K562 (cell line): ENCODE results near the gene MRNIP. TPM values are rescaled to one million over a fixed set of nuclear protein-coding genes. Genes with fewer than 3 reads are reported as not detected.

ENCODE experiments used
- ATAC-seq: fragments of 200-7000 bp; cut with Tn5 transposase; 3 replicates; pipeline ENCODE4 v1.9.1; 2020; ENCODE audit warnings: moderate library complexity
- BruUV-seq: library from RNA; stranded (reverse); fragments of 400-500 nt; replicated peaks from 2 replicates; lab custom pipeline; 2021; lab: Mats Ljungman, UMichigan
- CTCF ChIA-PET: fragments of 300-600 bp; formaldehyde crosslinking; extraction: SDS; loops from one replicate; lab custom pipeline; 2021; ENCODE audit warnings: low intra/inter-chr PET ratio; lab: Yijun Ruan, JAX
- POLR2A ChIA-PET: fragments of 300-600, 350-650 bp; sonication (Branson Sonifier 250); formaldehyde crosslinking; extraction: SDS; loops from one replicate; lab custom pipeline; 2021; ENCODE audit warnings: antibody characterized with exemption, inconsistent platforms; lab: Yijun Ruan, JAX
- DNase-seq, 4 experiments: peaks; one replicate each; pipeline versions ENCODE4 v3.0.0 to v3.0.0-alpha.2; 2011 to 2018; ENCODE audit warnings: low spot score in 3 of 4, mixed read lengths in 3 of 4; ENCODE audit errors: extremely low read depth in 1 of 4
- FAIRE-seq: peaks from 2 replicates; lab custom pipeline; 2011; peaks lifted over from hg19 to GRCh38; lab: Jason Lieb, UNC
- H2AFZ ChIP-seq: 2 replicates; pipeline ENCODE4 v1.6.0; 2011; ENCODE audit warnings: low read depth, low read length, control low read depth, inconsistent platforms
- H3K27ac ChIP-seq: fragments of 200-600 bp; 3 replicates; pipeline ENCODE4 v1.8.0; 2011; ENCODE audit warnings: low read depth, mild to moderate bottlenecking, control low read depth, inconsistent platforms, low read length, moderate library complexity, mixed read lengths; ENCODE audit errors: extremely low read depth
- H3K27me3 ChIP-seq, 2 experiments: fragments of 300-600 bp in 1 of 2; 2 replicates in 1 of 2; 3 replicates in 1 of 2; pipeline versions ENCODE4 v1.6.0 to v1.8.0; 2011; ENCODE audit warnings: inconsistent platforms in 2 of 2, low read length in 2 of 2, mild to moderate bottlenecking in 1 of 2, mixed read lengths in 1 of 2, moderate library complexity in 1 of 2; ENCODE audit not compliant: control insufficient read depth in 2 of 2, insufficient read depth in 2 of 2
- H3K36me3 ChIP-seq: fragments of 300-600 bp; 3 replicates; pipeline ENCODE4 v1.8.0; 2011; ENCODE audit warnings: mild to moderate bottlenecking, low read length, inconsistent platforms; ENCODE audit not compliant: control insufficient read depth, insufficient read depth
- H3K4me1 ChIP-seq, 2 experiments: fragments of 200-600 bp in 1 of 2; replicated peaks in 1 of 2; 2 replicates in 1 of 2; 3 replicates in 1 of 2; pipeline versions ENCODE4 v1.5.1 to v1.8.0; 2011; ENCODE audit warnings: inconsistent platforms in 2 of 2, low read length in 2 of 2, mild to moderate bottlenecking in 1 of 2, mixed read lengths in 1 of 2, moderate library complexity in 1 of 2; ENCODE audit not compliant: control insufficient read depth in 2 of 2, insufficient read depth in 2 of 2
- H3K4me2 ChIP-seq: 2 replicates; pipeline ENCODE4 v1.6.1; 2011; ENCODE audit warnings: low read length, control low read depth, inconsistent platforms, mixed read lengths; ENCODE audit not compliant: insufficient read depth
- H3K4me3 ChIP-seq: fragments of 200-600 bp; sonication (generic), shearing (Covaris generic); 2 replicates; pipeline ENCODE4 v1.5.1; 2016; ENCODE audit warnings: control low read depth, inconsistent platforms
- H3K79me2 ChIP-seq: fragments of 200-600 bp; 3 replicates; pipeline ENCODE4 v1.8.0; 2011; ENCODE audit warnings: low read length, inconsistent platforms; ENCODE audit not compliant: control insufficient read depth, insufficient read depth
- H3K9ac ChIP-seq, 2 experiments: 2 replicates each; pipeline versions ENCODE4 v1.6.0 to v1.6.1; 2011; ENCODE audit warnings: low read depth in 2 of 2, low read length in 2 of 2, control low read depth in 1 of 2, inconsistent platforms in 1 of 2, mild to moderate bottlenecking in 1 of 2, mixed read lengths in 1 of 2; ENCODE audit not compliant: insufficient read depth in 1 of 2
- H3K9me1 ChIP-seq: one replicate; pipeline ENCODE4 v1.6.0; 2011; ENCODE audit warnings: inconsistent platforms, mild to moderate bottlenecking, low read length, moderate library complexity; ENCODE audit not compliant: control insufficient read depth, insufficient read depth
- H3K9me3 ChIP-seq: replicated peaks from 2 replicates; pipeline ENCODE4 v1.5.1; 2011; ENCODE audit warnings: low read depth, low read length, inconsistent platforms; ENCODE audit not compliant: control insufficient read depth, insufficient read depth
- H4K20me1 ChIP-seq: replicated peaks from 2 replicates; pipeline ENCODE4 v1.6.1; 2011; ENCODE audit warnings: low read length, inconsistent platforms, mixed read lengths; ENCODE audit not compliant: control insufficient read depth, insufficient read depth
- CHAMP1 ChIP-seq: fragments of 450-650 bp; IDR thresholded peaks from 2 replicates; pipeline ENCODE4 v1.6.1; 2016; ENCODE audit warnings: mild to moderate bottlenecking
- MGA ChIP-seq: fragments of 450-650 bp; IDR thresholded peaks from 2 replicates; pipeline ENCODE4 v1.6.1; 2016; ENCODE audit warnings: mild to moderate bottlenecking, moderate library complexity
- NR2C2 ChIP-seq, 2 experiments: fragments of 200-800 bp in 1 of 2; sonication (Bioruptor generic) in 1 of 2; sonication (generic) in 1 of 2; formaldehyde crosslinking in 1 of 2; IDR thresholded peaks; 2 replicates each; pipeline versions ENCODE4 v1.6.1 to v1.8.0; 2016 to 2022; ENCODE audit warnings: mild to moderate bottlenecking in 1 of 2, missing compliant biosample characterization in 1 of 2, missing genetic modification characterization in 1 of 2, missing genetic modification reagents in 1 of 2
- ZZZ3 ChIP-seq: fragments of 450-650 bp; IDR thresholded peaks from 2 replicates; pipeline ENCODE4 v1.6.1; 2016; ENCODE audit warnings: antibody characterized with exemption, mild to moderate bottlenecking, moderate library complexity
- WGBS: fragments of 100-300 bp; shearing (Covaris generic); methylation state at CpG from one replicate; pipeline ENCODE4 v1.1.6; 2016; ENCODE audit warnings: low coverage, mixed read lengths; ENCODE audit not compliant: insufficient coverage; ENCODE audit errors: missing lambda C conversion rate; 5-methylcytosine and 5-hydroxymethylcytosine counted together
- in situ Hi-C: fragments of 300-500 bp; cut with MboI; formaldehyde crosslinking; loops from 4 replicates; pipeline ENCODE4 v1.15.0; 2018; ENCODE audit warnings: inconsistent platforms, mixed read lengths
- intact Hi-C: fragments of 100-400 bp; cut with micrococcal nuclease; formaldehyde crosslinking; loops from 2 replicates; pipeline ENCODE4 v1.14.2; 2022
- polyA plus RNA-seq, 8 experiments: library from polyadenylated mRNA; depleted of rRNA in 4 of 8; stranded (reverse) in 5 of 8; unstranded in 3 of 8; fragments of >200 nt; fragmentation: Nextera tagmentation in 2 of 8; fragmentation: Illumina TruSeq in 1 of 8; extraction: Ambion mirVana in 2 of 8; extraction: Trizol in 1 of 8; gene quantifications; 2 replicates each; pipeline versions ENCODE4 v1.2.1 to v1.2.3, GENCODE V29; 2011 to 2014; ENCODE audit warnings: inconsistent platforms in 1 of 8, missing spikeins in 1 of 8
- total RNA-seq, 7 experiments: library from RNA; depleted of rRNA in 6 of 7; stranded (reverse); fragments of >200 nt in 6 of 7; fragmentation: Illumina TruSeq in 2 of 7; extraction: Trizol in 2 of 7; gene quantifications; 2 replicates each; pipeline versions ENCODE4 v1.2.1 to v1.2.3, GENCODE V29; 2011 to 2021; ENCODE audit warnings: low replicate concordance in 1 of 7

The MRNIP gene
- total and polyA plus RNA-seq, 9 of the 15 experiments (the other 6 are each of a cell fraction or from before 2014, with no cell fraction given): 3.6 to 39.0 (median 16.8) TPM

DNA sequence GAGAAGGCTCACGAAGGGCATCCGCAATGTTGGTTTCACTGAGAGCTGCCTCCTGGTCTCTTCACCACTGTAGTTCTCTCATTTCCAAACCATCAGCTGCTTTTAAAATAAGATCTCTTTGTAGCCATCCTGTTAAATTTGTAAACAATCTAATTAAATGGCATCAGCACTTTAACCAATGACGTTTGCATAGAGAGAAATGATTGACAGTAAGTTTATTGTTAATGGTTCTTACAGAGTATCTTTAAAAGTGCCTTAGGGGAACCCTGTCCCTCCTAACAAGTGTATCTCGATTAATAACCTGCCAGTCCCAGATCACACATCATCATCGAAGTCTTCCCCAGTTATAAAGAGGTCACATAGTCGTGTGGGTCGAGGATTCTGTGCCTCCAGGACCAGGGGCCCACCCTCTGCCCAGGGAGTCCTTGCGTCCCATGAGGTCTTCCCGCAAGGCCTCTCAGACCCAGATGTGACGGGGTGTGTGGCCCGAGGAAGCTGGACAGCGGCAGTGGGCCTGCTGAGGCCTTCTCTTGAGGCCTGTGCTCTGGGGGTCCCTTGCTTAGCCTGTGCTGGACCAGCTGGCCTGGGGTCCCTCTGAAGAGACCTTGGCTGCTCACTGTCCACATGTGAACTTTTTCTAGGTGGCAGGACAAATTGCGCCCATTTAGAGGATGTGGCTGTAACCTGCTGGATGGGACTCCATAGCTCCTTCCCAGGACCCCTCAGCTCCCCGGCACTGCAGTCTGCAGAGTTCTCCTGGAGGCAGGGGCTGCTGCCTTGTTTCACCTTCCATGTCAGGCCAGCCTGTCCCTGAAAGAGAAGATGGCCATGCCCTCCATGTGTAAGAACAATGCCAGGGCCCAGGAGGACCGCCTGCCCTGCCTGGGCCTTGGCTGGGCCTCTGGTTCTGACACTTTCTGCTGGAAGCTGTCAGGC, 21.3 kb downstream of the MRNIP start:
- no TSS peak for BruUV-seq
- peaks cover 70% of the 10 kb centered on the region for H3K36me3 ChIP-seq
- ChIA-PET CTCF (interaction anchor here (0.7 to 0.9 kb wide), 2 partner anchors 74 to 1495 kb away, joined by 3 read pairs; no protein-coding TSS in a partner anchor), POLR2A (interaction anchor here (0.6 to 2.9 kb wide), 9 partner anchors 9 to 992 kb away, joined by 3 to 17 read pairs (median 4); partner anchors contain the start of gene SQSTM1)
- in situ Hi-C loops: no loop called here
- H3K4me1 ChIP-seq: peaks cover 0 to 17% of the 10 kb centered on the region in 2 experiments; a peak in 3 of 5 replicates
- H3K27ac ChIP-seq: peak overlapping the region; percentile 3; the same call in 1 of the 3 replicates
- H4K20me1 ChIP-seq: peaks cover 4% of the 10 kb centered on the region; the same call in 1 of the 2 replicates
- FAIRE-seq (peak; percentile 23), DNase-seq (no peak), ATAC-seq (peak; percentile 15)
- no peaks in the 10 kb centered on the region for H3K9me1 ChIP-seq
- intact Hi-C loops: no loop called here
- H3K9ac ChIP-seq: no peak overlapping the region
- H3K4me2 ChIP-seq: no peak overlapping the region
- no peaks in the 10 kb centered on the region for H3K27me3 ChIP-seq
- no peaks in the 10 kb centered on the region; the same call in 2 of the 3 replicates for H3K79me2 ChIP-seq
- H3K4me3 ChIP-seq: no peak overlapping the region
- 89% methylated on average over 14 of the region's 15 CpGs for WGBS
- no peaks in the 10 kb centered on the region for H3K9me3 ChIP-seq
- H2AFZ ChIP-seq: no peak overlapping the region
- TF ChIP-seq ZZZ3: no peak
- TF ChIP-seq NR2C2 (CRISPR knock-in tag; IDR thresholded peaks at IDR 0.05): no peak
- TF ChIP-seq NR2C2 (tag; IDR thresholded peaks at IDR 0.05): no peak
- TF ChIP-seq MGA: no peak
- TF ChIP-seq CHAMP1: no peak
